ENCODE results near the gene MYOF.

MYOF gene

DNA sequence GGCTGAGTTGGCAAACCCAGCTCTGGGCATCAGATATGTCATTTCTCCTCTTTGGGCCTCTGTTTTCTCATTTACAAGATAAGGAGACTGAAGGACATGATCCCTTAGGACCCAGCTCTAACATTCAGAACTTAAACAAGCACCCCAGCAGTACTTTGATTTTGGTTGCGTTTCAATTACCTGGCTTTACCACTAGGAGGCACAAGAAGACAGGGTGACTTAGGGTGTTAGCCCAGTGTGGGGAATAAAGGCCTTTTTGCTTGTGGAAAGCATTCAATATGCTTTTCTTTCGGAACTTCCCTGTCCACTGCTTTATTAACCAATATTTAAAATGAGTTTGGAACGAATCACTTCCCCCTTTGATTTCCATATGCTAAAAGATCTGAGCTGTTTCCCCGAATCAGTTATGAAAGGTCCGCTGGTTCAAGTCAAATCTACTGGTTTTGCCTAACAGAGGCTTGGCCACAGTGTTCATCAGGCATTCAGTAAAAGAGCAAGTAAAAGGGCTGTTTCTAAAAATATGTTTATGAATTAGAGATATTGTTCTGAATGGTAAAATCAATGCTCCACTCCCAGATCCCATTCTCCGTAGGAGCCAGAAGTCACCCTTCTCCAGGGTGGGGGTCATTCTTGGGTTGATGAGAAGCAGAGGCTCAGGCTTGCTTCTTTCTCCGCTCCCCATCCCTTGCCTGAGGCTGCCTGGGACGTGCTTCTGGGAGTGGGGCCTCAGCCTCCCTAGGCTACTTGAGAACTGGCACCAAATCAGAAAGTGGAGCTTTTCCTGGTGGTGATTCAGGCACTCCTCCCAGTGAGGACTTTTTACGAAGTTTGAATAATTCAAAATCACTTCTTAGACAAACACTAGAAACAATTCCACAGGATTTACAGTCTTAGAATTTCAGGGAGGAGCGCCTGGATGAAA lies 105.5 kb downstream of the MYOF start:
- Histone ChIP-seq H3K9me3 (ENCODE audit: insufficient read depth, low read depth, low read length) (no peaks in the 10 kb centered on the region), H4K8ac (ENCODE audit: low read depth, low read length) (no peak overlapping the region), H3K4me1 (ENCODE audit: control insufficient read depth in 1 of 2, insufficient read depth in 2 of 2, low read length in 2 of 2) (peaks cover 0 to 4% of the 10 kb centered on the region in 2 experiments), H2AFZ (ENCODE audit: insufficient read depth, low read length, poor library complexity) (no peak overlapping the region), H3K79me1 (ENCODE audit: low read length) (no peaks in the 10 kb centered on the region), H2BK120ac (ENCODE audit: insufficient read depth, low read length, poor library complexity) (no peak overlapping the region), H4K12ac (ENCODE audit: low read depth, low read length) (no peak overlapping the region), H3K18ac (ENCODE audit: low read length) (no peak overlapping the region), H3K14ac (ENCODE audit: low read length) (no peak overlapping the region), H3K79me2 (ENCODE audit: control insufficient read depth, insufficient read depth, low read length, poor library complexity) (no peaks in the 10 kb centered on the region), H3K4ac (ENCODE audit: low read depth, low read length) (no peak overlapping the region), H3K4me3 (ENCODE audit: low read depth, low read length) (no peak overlapping the region), H3K23ac (ENCODE audit: low read length) (no peak overlapping the region), H3K36me3 (ENCODE audit: control insufficient read depth in 1 of 2, insufficient read depth in 2 of 2, low read length in 2 of 2) (peaks cover 19 to 42% of the 10 kb centered on the region in 2 experiments), H4K91ac (ENCODE audit: low read depth, low read length) (no peak overlapping the region), H2AK5ac (ENCODE audit: low read length) (no peak overlapping the region), H3K4me2 (ENCODE audit: low read length) (peak overlapping the region; percentile 44), H2BK5ac (ENCODE audit: low read depth, low read length, poor library complexity) (no peak overlapping the region), H3K9ac (ENCODE audit: low read length) (no peak overlapping the region), H2BK12ac (ENCODE audit: low read length) (no peak overlapping the region), H3K27ac (ENCODE audit: low read depth, low read length) (peak overlapping the region; percentile 45), H3K27me3 (ENCODE audit: insufficient read depth, low read length) (no peaks in the 10 kb centered on the region)
- peak; percentile 47 to 85 for DNase-seq
- WGBS (ENCODE audit: extremely low coverage, insufficient coverage, insufficient read length) = no CpG with 5 or more reads among the region's 10 CpGs

DNA sequence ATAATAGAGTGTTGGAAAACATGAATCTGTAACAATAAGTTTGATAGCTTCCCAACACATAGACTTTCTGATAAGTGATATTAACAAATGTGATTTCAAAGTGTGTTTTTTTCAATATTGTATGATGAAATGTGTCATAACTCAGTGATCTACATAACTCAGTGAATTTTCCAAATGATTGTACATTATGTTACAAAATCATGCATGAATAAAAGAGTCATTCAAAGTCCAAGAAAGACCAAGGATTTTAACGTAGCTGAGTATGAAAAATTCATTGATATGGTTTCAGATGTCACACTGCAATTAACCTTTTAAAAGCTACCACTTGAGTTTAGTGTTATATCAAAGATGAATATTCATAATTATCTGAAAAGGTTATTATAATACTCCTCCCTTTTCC lies 111.2 kb downstream of the MYOF start:
- no peaks in the 10 kb centered on the region for H3K27me3 ChIP-seq (ENCODE audit: insufficient read depth, low read length)
- no peak for DNase-seq
- H2BK5ac ChIP-seq (ENCODE audit: low read depth, low read length, poor library complexity) = no peak overlapping the region
- H3K4me1 ChIP-seq (ENCODE audit: control insufficient read depth in 1 of 2, insufficient read depth in 2 of 2, low read length in 2 of 2) = no peaks in the 10 kb centered on the region
- H4K91ac ChIP-seq (ENCODE audit: low read depth, low read length) = no peak overlapping the region
- no peak overlapping the region for H2AFZ ChIP-seq (ENCODE audit: insufficient read depth, low read length, poor library complexity)
- no peak overlapping the region for H3K23ac ChIP-seq (ENCODE audit: low read length)
- no CpG with 5 or more reads among the region's 1 CpG for WGBS (ENCODE audit: extremely low coverage, insufficient coverage, insufficient read length)
- no peaks in the 10 kb centered on the region for H3K79me2 ChIP-seq (ENCODE audit: control insufficient read depth, insufficient read depth, low read length, poor library complexity)
- no peak overlapping the region for H2BK120ac ChIP-seq (ENCODE audit: insufficient read depth, low read length, poor library complexity)
- H3K4ac ChIP-seq (ENCODE audit: low read depth, low read length) = no peak overlapping the region
- H3K14ac ChIP-seq (ENCODE audit: low read length) = no peak overlapping the region
- no peak overlapping the region for H3K18ac ChIP-seq (ENCODE audit: low read length)
- H3K4me2 ChIP-seq (ENCODE audit: low read length) = no peak overlapping the region
- no peak overlapping the region for H3K4me3 ChIP-seq (ENCODE audit: low read depth, low read length)
- peaks cover 19 to 49% of the 10 kb centered on the region in 2 experiments for H3K36me3 ChIP-seq (ENCODE audit: control insufficient read depth in 1 of 2, insufficient read depth in 2 of 2, low read length in 2 of 2)
- H3K9ac ChIP-seq (ENCODE audit: low read length) = no peak overlapping the region
- no peak overlapping the region for H2AK5ac ChIP-seq (ENCODE audit: low read length)
- H2BK12ac ChIP-seq (ENCODE audit: low read length) = no peak overlapping the region
- no peak overlapping the region for H3K27ac ChIP-seq (ENCODE audit: low read depth, low read length)
- H4K12ac ChIP-seq (ENCODE audit: low read depth, low read length) = no peak overlapping the region
- no peaks in the 10 kb centered on the region for H3K79me1 ChIP-seq (ENCODE audit: low read length)
- H4K8ac ChIP-seq (ENCODE audit: low read depth, low read length) = no peak overlapping the region
- H3K9me3 ChIP-seq (ENCODE audit: insufficient read depth, low read depth, low read length) = no peaks in the 10 kb centered on the region

- H2AK5ac ChIP-seq (ENCODE audit: low read length) = no peak overlapping the region
- H3K36me3 ChIP-seq (ENCODE audit: control insufficient read depth in 1 of 2, insufficient read depth in 2 of 2, low read length in 2 of 2) = peaks cover 17 to 46% of the 10 kb centered on the region in 2 experiments
- no peak overlapping the region for H4K8ac ChIP-seq (ENCODE audit: low read depth, low read length)
- DNase-seq = no peak
- no peaks in the 10 kb centered on the region for H3K9me3 ChIP-seq (ENCODE audit: insufficient read depth, low read depth, low read length)
- no peak overlapping the region for H3K4me3 ChIP-seq (ENCODE audit: low read depth, low read length)
- H3K9ac ChIP-seq (ENCODE audit: low read length) = no peak overlapping the region
- H4K12ac ChIP-seq (ENCODE audit: low read depth, low read length) = no peak overlapping the region
- no peak overlapping the region for H2BK5ac ChIP-seq (ENCODE audit: low read depth, low read length, poor library complexity)
- H3K23ac ChIP-seq (ENCODE audit: low read length) = no peak overlapping the region
- H3K79me1 ChIP-seq (ENCODE audit: low read length) = no peaks in the 10 kb centered on the region
- no peak overlapping the region for H3K4me2 ChIP-seq (ENCODE audit: low read length)
- H3K14ac ChIP-seq (ENCODE audit: low read length) = no peak overlapping the region
- no peaks in the 10 kb centered on the region for H3K4me1 ChIP-seq (ENCODE audit: control insufficient read depth in 1 of 2, insufficient read depth in 2 of 2, low read length in 2 of 2)
- no peak overlapping the region for H2BK12ac ChIP-seq (ENCODE audit: low read length)
- no CpG with 5 or more reads among the region's 6 CpGs for WGBS (ENCODE audit: extremely low coverage, insufficient coverage, insufficient read length)
- H2AFZ ChIP-seq (ENCODE audit: insufficient read depth, low read length, poor library complexity) = no peak overlapping the region
- no peak overlapping the region for H4K91ac ChIP-seq (ENCODE audit: low read depth, low read length)
- no peaks in the 10 kb centered on the region for H3K79me2 ChIP-seq (ENCODE audit: control insufficient read depth, insufficient read depth, low read length, poor library complexity)
- no peak overlapping the region for H2BK120ac ChIP-seq (ENCODE audit: insufficient read depth, low read length, poor library complexity)
- H3K4ac ChIP-seq (ENCODE audit: low read depth, low read length) = no peak overlapping the region
- no peak overlapping the region for H3K18ac ChIP-seq (ENCODE audit: low read length)
- no peak overlapping the region for H3K27ac ChIP-seq (ENCODE audit: low read depth, low read length)
- H3K27me3 ChIP-seq (ENCODE audit: insufficient read depth, low read length) = no peaks in the 10 kb centered on the region
Observed at GRCh38 chr10:93369588-93370164, 112.5 kb downstream of the MYOF start.

- Histone ChIP-seq H4K8ac (ENCODE audit: low read depth, low read length) (no peak overlapping the region), H2AFZ (ENCODE audit: insufficient read depth, low read length, poor library complexity) (no peak overlapping the region), H4K12ac (ENCODE audit: low read depth, low read length) (no peak overlapping the region), H2BK5ac (ENCODE audit: low read depth, low read length, poor library complexity) (no peak overlapping the region), H3K9me3 (ENCODE audit: insufficient read depth, low read depth, low read length) (no peaks in the 10 kb centered on the region), H4K91ac (ENCODE audit: low read depth, low read length) (no peak overlapping the region), H2BK12ac (ENCODE audit: low read length) (no peak overlapping the region), H3K36me3 (ENCODE audit: control insufficient read depth in 1 of 2, insufficient read depth in 2 of 2, low read length in 2 of 2) (peaks cover 23 to 44% of the 10 kb centered on the region in 2 experiments), H3K79me2 (ENCODE audit: control insufficient read depth, insufficient read depth, low read length, poor library complexity) (no peaks in the 10 kb centered on the region), H3K4me3 (ENCODE audit: low read depth, low read length) (no peak overlapping the region), H2AK5ac (ENCODE audit: low read length) (no peak overlapping the region), H3K23ac (ENCODE audit: low read length) (no peak overlapping the region), H3K4me1 (ENCODE audit: control insufficient read depth in 1 of 2, insufficient read depth in 2 of 2, low read length in 2 of 2) (no peaks in the 10 kb centered on the region), H3K4me2 (ENCODE audit: low read length) (no peak overlapping the region), H3K14ac (ENCODE audit: low read length) (no peak overlapping the region), H3K79me1 (ENCODE audit: low read length) (no peaks in the 10 kb centered on the region), H3K27me3 (ENCODE audit: insufficient read depth, low read length) (no peaks in the 10 kb centered on the region), H3K9ac (ENCODE audit: low read length) (no peak overlapping the region), H3K4ac (ENCODE audit: low read depth, low read length) (no peak overlapping the region), H3K27ac (ENCODE audit: low read depth, low read length) (no peak overlapping the region), H3K18ac (ENCODE audit: low read length) (no peak overlapping the region), H2BK120ac (ENCODE audit: insufficient read depth, low read length, poor library complexity) (no peak overlapping the region)
- DNase-seq = no peak
- WGBS (ENCODE audit: extremely low coverage, insufficient coverage, insufficient read length) = no CpG with 5 or more reads among the region's 2 CpGs
Observed at GRCh38 chr10:93368210-93368609, 113.9 kb downstream of the MYOF start.

All from trophoblast cell (in vitro differentiated cells and primary cell).